ENCODE results near the gene FGF19.

Gene FGF19

GRCh38 chr11:69654001-69654659, 49.7 kb downstream of the FGF19 start:
- DNase-seq, result no peak

- no peak for DNase-seq
These were observed 50.3 kb downstream of the FGF19 start for GRCh38 chr11:69653406-69653960.

- no peak for DNase-seq
These were observed 50.8 kb downstream of the FGF19 start for GRCh38 chr11:69652999-69653398.

GRCh38 chr11:69651834-69652620, 51.8 kb downstream of the FGF19 start:
- DNase-seq, result no peak

- no peak for DNase-seq
These were observed 52.9 kb downstream of the FGF19 start for GRCh38 chr11:69650832-69651344.

- no peak for DNase-seq
These were observed 53.6 kb downstream of the FGF19 start for GRCh38 chr11:69650081-69650831.

- no peak for DNase-seq
These were observed 54.3 kb downstream of the FGF19 start for GRCh38 chr11:69649576-69649900.

GRCh38 chr11:69648679-69649575, 54.9 kb downstream of the FGF19 start:
- no peak for DNase-seq

Data from activated naive CD4-positive, alpha-beta T cell treated with Interleukin-2 at 50 U/mL for 16 hours (primary cell).